Suppressor macrophage treated with lipopolysaccharide for 4 hours (primary cell): ENCODE data around the gene EDEM3.
A peak's percentile ranks its signal among the peaks of the same experiment; 100 is the strongest.
"Not testable (repeated sequence)": the region's sequence is repeated elsewhere in the genome, so short reads cannot be mapped to it uniquely, and the experiment has no call there.

ENCODE experiments used
- DNase-seq: peaks from one replicate; pipeline ENCODE4 v3.0.0-alpha.2; 2020

The EDEM3 gene

GRCh38 chr1:184716158-184716557, 38.5 kb downstream of the EDEM3 start:
- no peak for DNase-seq

DNA sequence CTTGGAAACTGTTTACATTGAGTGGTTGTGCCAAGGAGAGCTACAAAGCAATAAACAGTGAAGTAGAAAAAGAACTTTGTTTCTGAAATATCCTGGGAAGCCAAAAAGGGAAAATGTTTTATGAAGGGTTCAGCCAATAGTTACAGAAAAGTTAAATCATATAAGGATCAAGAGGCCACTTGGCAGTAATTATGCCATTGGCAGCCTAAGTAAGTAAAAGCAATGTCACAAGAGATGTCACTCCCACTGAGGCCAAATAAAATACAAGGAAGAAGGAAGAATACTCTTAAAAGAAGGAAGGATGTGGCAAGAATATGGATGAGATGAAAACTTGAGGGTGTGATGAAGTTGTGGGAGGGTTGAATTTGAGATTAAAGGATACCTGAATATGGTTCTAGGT, 45.2 kb downstream of the EDEM3 start:
- DNase-seq, result no peak

DNA sequence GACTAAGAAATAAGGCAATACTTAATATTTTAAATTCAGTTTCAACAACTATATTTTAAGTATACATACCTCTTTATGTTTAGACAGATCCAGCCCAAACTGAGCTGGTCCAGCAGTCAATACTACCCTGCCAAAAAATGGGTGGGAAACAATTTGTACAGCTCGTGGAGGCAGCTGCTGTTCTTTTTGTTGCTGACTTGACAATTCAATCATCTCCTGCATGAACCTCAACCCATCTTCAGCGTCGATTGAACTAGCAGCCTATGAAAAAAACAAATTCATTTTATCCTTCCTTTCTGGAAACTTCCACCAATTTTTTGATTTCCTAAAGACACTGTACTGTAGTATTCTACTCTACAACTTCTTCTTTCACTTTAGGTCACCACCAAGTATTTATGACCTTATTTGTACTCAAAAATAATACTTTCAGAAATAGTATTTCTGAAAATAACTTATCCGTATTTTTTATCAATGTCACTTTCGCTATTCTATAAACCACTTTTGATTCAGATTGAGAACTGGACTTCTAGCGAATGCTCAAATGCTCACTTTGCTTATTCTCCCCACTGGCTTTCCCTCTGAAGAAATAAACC, 46.5 kb downstream of the EDEM3 start:
- no peak for DNase-seq

DNA sequence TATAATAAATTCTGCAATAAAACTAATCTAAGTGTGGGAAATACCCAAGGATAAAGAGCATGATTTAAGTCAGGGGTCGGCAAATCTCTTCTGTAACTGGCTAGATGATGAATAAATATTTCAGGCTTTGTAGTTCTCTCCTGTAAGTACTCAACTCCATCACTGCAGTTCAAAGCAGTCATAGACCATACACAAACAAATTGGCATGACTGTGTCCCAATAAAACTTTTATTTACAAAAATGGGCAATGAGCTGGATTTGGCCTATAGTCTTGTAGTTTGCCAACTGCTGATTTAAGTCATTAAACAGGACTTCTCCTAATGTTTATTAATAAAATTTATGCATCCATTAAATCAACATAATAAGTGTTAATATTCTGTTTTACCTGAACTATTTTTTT, 49.4 kb downstream of the EDEM3 start:
- no peak for DNase-seq

DNA sequence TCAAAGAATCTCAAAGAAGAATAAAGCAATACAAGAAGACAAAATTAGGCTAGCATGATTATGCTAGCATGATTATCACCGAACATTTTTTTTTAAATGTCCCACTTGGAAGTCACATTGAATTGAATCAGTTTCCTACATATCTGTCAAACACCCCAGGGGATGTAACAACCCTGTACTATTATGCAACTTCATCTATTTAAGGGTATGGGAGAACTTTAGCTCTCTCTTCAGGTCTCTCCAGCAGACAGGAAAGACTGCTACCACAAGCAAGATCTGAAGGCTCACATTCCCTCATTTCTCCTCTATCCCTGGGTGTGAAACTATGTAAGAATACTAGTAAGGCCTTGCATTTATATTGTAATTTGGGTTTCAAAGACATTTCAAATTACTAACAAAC, 52.8 kb downstream of the EDEM3 start:
- peak; percentile 20 for DNase-seq

DNA sequence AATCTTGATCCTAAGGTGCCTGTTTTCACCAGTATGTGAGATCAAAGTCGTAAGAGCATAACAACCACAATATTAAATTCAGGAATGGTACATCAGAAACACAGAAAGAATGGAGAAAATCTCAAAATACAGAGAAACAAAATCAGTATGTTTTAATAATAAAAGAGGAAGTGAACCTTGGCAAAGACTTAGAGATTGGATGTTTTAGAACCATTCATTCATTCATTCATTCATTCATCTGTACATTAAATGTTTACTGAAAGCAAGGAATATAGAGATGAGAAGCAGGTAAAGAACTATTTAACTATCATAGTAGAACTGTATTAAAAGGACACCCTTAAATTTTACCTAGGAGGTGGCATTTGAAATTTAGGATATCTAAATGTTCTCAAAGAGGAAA, 55.7 kb downstream of the EDEM3 start:
- no peak for DNase-seq

GRCh38 chr1:184698016-184698415, 56.6 kb downstream of the EDEM3 start:
- no peak for DNase-seq

DNA sequence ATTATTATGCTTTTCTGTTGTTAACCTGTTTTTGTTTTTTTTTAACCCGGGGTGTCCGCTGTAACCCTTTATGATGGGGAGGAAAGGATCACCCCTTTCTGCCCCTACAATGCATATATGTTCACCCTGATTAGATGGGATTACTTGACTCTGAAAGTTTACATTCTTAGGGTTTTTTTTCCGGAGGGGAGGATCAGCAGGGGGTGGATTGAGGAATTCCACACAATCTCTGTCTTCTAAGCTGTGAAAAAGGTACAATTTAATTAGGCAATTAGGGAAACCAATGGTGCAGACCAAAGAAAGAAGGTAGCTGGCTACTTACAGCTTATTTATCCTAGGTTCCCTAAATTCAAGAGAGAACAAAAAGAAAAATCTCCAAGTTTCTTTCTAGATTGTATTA, 58.3 kb downstream of the EDEM3 start:
- DNase-seq, result no peak

GRCh38 chr1:184695023-184695422, 59.6 kb downstream of the EDEM3 start:
- DNase-seq, result no peak

GRCh38 chr1:184693011-184693410, 61.6 kb downstream of the EDEM3 start:
- DNase-seq, result no peak

DNA sequence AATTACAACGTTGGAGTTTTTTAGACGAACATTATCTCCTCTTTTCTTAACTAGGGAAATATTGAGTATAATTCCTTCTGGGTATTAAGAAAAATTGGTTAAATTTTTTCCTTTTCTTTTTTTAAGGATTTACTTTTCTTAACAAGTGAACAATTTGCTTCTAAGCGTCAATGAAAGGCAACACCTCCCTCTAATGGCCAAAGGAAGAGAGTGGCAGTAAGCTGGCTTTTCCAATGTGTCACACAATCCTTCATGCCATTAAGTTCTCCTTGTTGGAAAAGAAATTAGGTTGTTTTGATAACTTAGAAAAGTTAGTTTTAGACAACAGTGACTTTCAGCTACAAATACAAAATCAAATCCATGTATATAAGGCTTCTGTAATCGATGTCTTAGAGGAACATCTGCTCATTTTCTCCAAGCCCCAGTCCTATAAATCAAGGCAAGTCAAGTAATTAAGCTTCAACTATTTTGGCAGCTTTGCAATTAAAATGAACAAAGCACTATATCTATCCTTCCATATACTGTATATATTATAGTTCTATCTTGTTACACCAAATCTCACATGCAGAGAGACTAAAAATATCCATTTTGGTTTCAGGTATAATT, 62.8 kb downstream of the EDEM3 start:
- DNase-seq, result peak; percentile 48

DNA sequence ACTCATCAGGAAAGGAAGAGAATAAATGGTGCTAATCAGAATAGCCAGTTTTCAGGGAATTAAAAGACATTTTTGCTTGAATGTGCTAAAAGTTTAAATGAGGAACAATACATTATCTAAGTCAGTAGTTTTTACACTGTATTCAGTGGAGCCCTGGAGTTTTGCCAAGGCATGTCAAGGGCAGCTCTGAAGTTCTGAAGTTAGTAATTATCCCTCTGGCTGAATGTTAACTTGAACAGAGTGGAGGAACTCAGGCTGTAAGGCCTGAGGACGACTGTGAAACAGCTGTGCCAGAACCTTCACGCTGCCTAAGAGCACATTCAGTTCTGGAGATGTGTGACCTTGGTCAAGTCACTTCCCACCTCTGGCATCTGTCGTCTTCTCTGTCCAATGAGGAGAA, 68.1 kb downstream of the EDEM3 start:
- peak; percentile 22 for DNase-seq

DNA sequence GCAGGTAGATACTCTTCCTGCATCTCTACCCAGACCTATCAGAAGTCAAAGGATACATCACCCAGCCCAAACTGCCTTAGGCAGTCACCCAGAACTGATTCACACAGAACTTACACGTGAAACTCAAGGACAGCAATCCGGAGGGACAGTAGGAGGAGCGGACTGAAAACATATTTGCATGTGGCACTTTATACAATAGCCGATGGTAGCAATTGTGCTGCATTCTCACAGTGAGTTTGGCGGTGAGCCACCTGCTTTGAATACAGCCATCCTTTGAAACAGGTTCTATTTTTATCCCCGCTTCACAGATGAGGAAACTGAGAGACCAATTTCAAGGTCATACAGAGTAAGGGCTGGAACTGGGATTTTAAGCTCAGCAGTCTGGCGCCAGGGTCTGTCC, 69.5 kb downstream of the EDEM3 start:
- DNase-seq, result no peak

DNA sequence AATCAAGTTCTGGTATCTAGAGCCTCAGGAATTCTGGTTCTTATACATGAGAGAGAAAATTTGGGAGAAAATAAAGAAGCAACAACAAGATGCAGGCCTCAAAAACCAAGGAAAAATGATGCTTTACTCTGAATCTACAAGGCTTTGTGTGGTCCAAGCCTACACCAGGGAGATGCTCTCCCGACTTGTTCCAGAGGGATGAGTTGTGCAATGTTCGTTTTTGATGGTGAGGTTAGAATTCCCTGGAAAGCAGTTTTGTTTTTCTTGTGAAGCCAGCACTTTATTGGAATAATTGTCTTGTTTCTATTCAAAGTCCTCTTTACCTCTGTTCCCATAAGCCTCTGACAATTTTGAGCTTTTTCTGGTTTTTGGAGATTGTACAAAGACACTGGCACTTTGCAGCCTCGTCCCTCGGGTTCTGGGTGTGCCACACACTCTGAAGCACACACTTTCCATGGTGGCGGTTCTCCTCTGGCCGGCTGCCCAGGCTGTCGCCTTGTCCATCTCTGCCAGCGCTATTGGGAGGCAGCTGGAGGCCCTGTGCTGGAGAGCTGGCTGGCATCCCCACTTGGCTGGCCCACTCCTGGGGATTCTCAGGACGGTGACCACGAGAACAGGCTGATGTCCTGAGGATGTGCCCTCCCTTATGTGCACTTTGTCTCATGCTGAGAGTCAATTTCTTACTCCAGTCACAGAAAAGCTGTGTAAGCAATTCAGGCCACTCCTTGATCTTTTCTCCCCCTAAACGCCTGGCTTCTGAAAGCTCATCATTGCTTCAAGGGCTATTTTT, 70.2 kb downstream of the EDEM3 start:
- no peak for DNase-seq

DNA sequence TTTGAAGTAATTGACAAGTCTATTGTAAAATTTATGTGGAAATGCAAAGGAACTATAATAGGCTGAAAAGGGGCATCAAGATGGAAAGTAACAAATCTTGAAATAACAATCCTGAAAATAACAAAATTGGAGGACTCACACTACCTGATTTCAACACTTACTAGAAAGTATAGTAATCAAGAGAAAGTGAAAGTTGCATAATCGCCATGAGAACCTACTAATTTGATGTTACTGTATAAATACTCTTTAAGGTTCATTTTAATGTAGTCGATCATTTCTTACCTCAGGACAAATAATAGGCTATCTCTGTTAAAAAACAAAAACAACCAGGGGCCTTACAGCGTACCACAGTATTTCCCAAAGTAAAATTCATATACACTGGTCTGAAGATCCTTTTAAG, 71.7 kb downstream of the EDEM3 start:
- peak; percentile 22 for DNase-seq

- not testable (repeated sequence) for DNase-seq
Observed at GRCh38 chr1:184680611-184681225, 73.9 kb downstream of the EDEM3 start.

- DNase-seq, result not testable (repeated sequence)
Observed at GRCh38 chr1:184679472-184679871, 75.2 kb downstream of the EDEM3 start.

DNA sequence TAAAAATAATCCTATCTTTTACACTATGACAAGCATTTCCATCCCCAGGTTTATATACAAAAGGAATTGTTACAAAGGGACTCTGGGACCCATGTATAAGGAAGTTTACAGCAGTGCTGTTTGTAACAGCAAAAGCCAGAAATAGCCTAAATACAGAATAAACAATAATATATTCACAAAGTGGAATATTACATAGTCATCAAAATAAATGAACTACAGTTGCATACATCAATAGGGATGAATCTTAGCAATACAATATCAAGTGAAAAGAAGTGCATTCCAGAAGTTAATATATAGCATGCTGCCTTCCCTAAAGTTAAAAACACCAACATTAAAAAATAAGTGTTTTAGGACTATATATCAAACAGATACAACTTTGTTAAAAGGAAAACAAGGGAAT, 77.3 kb downstream of the EDEM3 start:
- DNase-seq, result no peak

DNA sequence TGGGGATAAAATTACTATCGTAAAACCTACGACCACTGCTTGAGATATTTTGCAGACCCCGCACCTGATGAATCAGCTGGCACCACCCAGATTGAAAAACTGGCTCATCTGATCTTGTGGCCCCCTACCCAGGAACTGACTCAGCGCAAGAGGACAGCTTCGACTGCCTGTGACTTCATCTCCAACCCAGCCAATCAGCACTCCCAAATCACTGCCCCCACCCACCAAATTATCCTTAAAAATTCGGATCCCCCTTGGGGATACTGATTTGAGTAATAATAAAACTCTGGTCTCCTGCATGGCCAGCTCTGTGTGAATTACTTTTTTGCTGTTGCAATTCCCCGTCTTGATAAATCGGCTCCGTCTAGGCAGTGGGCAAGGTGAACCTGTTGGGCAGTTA, 81.4 kb downstream of the EDEM3 start:
- no peak for DNase-seq

DNA sequence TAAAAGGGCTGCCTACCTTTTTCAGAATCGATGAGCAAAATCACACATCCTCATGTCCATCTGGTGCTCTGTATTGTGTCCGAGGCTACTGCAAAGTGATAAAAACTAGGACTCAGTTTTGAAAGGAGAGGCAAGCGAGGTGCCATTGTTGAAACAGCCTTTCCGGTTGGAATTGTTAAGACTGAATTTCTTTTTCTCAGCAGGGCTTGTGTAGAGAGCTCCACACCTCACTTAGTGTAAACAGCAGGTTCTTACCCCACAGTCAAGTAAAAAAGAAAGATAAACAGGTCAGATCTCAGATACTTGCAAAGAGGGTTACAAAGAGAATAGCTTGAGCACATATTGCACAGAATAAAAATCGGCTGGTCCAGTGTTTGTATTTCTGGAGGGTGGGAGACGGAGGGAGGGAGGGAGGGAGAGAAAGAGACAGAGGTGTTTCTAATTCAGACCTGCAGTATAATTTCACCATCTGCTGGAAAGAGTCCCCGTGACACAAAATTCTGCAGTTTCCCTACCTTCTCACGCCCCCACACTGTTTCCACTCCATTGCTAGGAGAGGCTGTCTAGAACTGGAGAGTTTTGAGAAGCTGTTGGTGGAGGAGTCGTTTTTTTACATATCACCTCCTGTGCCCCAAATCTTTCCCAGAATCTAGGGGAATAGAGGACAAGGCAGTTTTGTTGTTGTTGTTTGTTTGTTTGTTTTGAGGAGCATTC, 82.5 kb downstream of the EDEM3 start:
- DNase-seq, result no peak

DNA sequence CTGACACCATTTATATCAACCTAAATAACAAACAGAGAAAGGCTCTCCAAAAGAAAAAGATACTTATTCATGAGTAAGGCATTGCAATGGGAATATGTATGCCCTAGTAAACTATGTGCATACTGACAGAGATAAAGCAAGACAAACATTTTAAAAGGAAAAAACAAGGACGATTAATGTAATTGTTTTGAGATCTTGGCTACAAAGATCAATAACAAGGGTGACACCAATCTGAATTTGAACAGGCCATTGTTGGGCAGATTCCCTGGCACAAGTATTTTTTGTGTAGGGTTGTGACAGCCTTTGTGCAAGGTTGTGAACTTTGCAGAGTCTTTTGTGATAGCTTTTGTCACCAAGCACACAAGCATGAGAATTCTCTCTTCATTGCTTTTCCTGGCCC, 85.3 kb downstream of the EDEM3 start:
- no peak for DNase-seq

DNA sequence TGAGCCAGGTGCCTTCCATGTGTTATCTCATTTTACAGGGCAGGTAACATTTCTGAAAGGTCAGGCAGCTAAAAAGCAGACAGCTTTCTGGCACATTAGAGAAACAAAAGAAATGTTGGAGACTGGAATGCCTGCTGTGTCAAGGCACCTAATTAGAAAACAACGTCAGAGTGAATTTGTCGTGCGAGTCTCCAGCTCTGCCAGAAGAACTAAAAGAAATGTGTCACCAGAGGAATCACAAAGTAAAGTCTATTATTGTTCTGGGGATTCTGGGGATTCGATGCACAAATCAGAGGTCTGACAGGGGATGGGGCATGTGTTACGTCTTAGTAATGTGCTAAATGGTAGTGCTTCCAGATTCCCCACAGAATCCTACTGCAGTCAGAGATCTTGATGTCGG, 89.3 kb downstream of the EDEM3 start:
- no peak for DNase-seq

- DNase-seq, result no peak
Observed at GRCh38 chr1:184664661-184665060, 90.0 kb downstream of the EDEM3 start.
